Natural killer cell (primary cell): ENCODE measurements around the gene MACIR. TPM values are rescaled to one million over a fixed set of nuclear protein-coding genes. Genes with fewer than 3 reads are reported as not detected.

Source experiments
- ATAC-seq, 3 donors: fragments of 150-1000 bp in 2 of 3; fragments of 200-7000 bp in 1 of 3; cut with Tn5 transposase; 1 replicate in 1 of 3; 2 replicates in 2 of 3; pipeline ENCODE4 v1.10.0; 2021; ENCODE audit warnings: mild to moderate bottlenecking in 2 of 3, moderate library complexity in 2 of 3
- DNase-seq, 2 donors: peaks; one replicate each; pipeline versions ENCODE4 v3.0.0 to v3.0.0-alpha.2; 2013 to 2021; ENCODE audit warnings: mixed read lengths in 1 of 2
- H3K27ac ChIP-seq: one replicate; pipeline ENCODE4 v1.5.1; 2013; ENCODE audit warnings: mild to moderate bottlenecking, low read length
- H3K27me3 ChIP-seq: one replicate; pipeline ENCODE4 v1.6.1; 2013; ENCODE audit warnings: low read length; ENCODE audit not compliant: control insufficient read depth, insufficient read depth
- H3K36me3 ChIP-seq: one replicate; pipeline ENCODE4 v1.6.1; 2013; ENCODE audit warnings: low read length; ENCODE audit not compliant: control insufficient read depth, insufficient read depth
- H3K4me1 ChIP-seq: one replicate; pipeline ENCODE4 v1.6.1; 2013; ENCODE audit warnings: low read length; ENCODE audit not compliant: control insufficient read depth, insufficient read depth
- H3K4me3 ChIP-seq: one replicate; pipeline ENCODE4 v1.5.1; 2013; ENCODE audit warnings: low read length
- H3K9me3 ChIP-seq: one replicate; pipeline ENCODE4 v1.6.1; 2013; ENCODE audit warnings: low read length; ENCODE audit not compliant: control insufficient read depth, insufficient read depth
- H3K27ac Mint-ChIP-seq, 2 donors: one replicate each; pipeline ENCODE4 v1.8.0; 2022; ENCODE audit warnings: mild to moderate bottlenecking in 2 of 2, mixed read lengths in 2 of 2, moderate library complexity in 1 of 2
- H3K27me3 Mint-ChIP-seq, 2 donors: one replicate each; pipeline ENCODE4 v1.8.0; 2022; ENCODE audit warnings: low read depth in 2 of 2, mixed read lengths in 2 of 2
- H3K36me3 Mint-ChIP-seq: one replicate; pipeline ENCODE4 v1.8.0; 2022; ENCODE audit warnings: mixed read lengths
- H3K4me1 Mint-ChIP-seq, 2 donors: one replicate each; pipeline ENCODE4 v1.8.0; 2022; ENCODE audit warnings: mixed read lengths in 2 of 2
- H3K4me3 Mint-ChIP-seq: one replicate; pipeline ENCODE4 v1.8.0; 2022; ENCODE audit warnings: mild to moderate bottlenecking, moderate library complexity, mixed read lengths
- H3K9me3 Mint-ChIP-seq, 2 donors: one replicate each; pipeline ENCODE4 v1.8.0; 2022; ENCODE audit warnings: mixed read lengths in 2 of 2
- CTCF ChIP-seq: fragments of 200-600 bp; IDR thresholded peaks from one replicate; pipeline ENCODE4 v1.8.0; 2022; ENCODE audit warnings: antibody characterized with exemption
- WGBS: methylation state at CpG from one replicate; pipeline ENCODE4 v1.1.7; 2013; ENCODE audit warnings: missing lambda C conversion rate; ENCODE audit not compliant: insufficient coverage; 5-methylcytosine and 5-hydroxymethylcytosine counted together
- intact Hi-C: fragments of 100-400 bp; cut with micrococcal nuclease; formaldehyde crosslinking; loops from one replicate; pipeline ENCODE4 v1.14.2; 2022
- total RNA-seq, 4 donors: library from RNA; stranded (reverse); fragments of 120-200 nt in 1 of 4; gene quantifications; one replicate each; pipeline versions ENCODE4 v1.2.3 to v1.2.4, GENCODE V29; 2013 to 2022

MACIR gene
- total RNA-seq, 3 donors from 2014 or later (not counting 1 experiment from before 2014, with no cell fraction given), result 1.5 to 5.3 (median 2.7) TPM

- intact Hi-C loops, result no loop called here
- WGBS, result 59% methylated on average over 2 of the region's 3 CpGs
- no peaks in the 10 kb centered on the region for H3K27me3 ChIP-seq
- H3K4me3 ChIP-seq, result no peak overlapping the region
- H3K36me3 ChIP-seq, result no peaks in the 10 kb centered on the region
- DNase-seq (no peak), ATAC-seq (no peak)
- Mint-ChIP-seq H3K36me3 (no peaks in the 10 kb centered on the region), H3K4me1 (peaks cover 10 to 16% of the 10 kb centered on the region in 2 donors), H3K27me3 (peaks cover 5 to 7% of the 10 kb centered on the region in 2 donors), H3K27ac (no peak overlapping the region), H3K9me3 (no peaks in the 10 kb centered on the region), H3K4me3 (no peak overlapping the region)
- peaks cover 5% of the 10 kb centered on the region for H3K4me1 ChIP-seq
- H3K27ac ChIP-seq, result no peak overlapping the region
- no peaks in the 10 kb centered on the region for H3K9me3 ChIP-seq
- TF ChIP-seq CTCF, result no peak
Measured at GRCh38 chr5:103260951-103261350, 2.4 kb downstream of the MACIR start.

- Histone ChIP-seq H3K27ac (no peak overlapping the region), H3K4me1 (peaks cover 5% of the 10 kb centered on the region), H3K4me3 (no peak overlapping the region), H3K36me3 (no peaks in the 10 kb centered on the region), H3K27me3 (no peaks in the 10 kb centered on the region), H3K9me3 (no peaks in the 10 kb centered on the region)
- no peak overlapping the region for H3K4me3 Mint-ChIP-seq
- WGBS, result no CpG with 5 or more reads among the region's 1 CpG
- H3K9me3 Mint-ChIP-seq, result no peaks in the 10 kb centered on the region
- peaks cover 2 to 7% of the 10 kb centered on the region in 2 donors for H3K27me3 Mint-ChIP-seq
- H3K4me1 Mint-ChIP-seq, result peaks cover 10 to 21% of the 10 kb centered on the region in 2 donors
- H3K36me3 Mint-ChIP-seq, result no peaks in the 10 kb centered on the region
- intact Hi-C loops, result no loop called here
- ATAC-seq (no peak), DNase-seq (no peak)
- no peak for TF ChIP-seq CTCF
- H3K27ac Mint-ChIP-seq, result no peak overlapping the region
Measured at GRCh38 chr5:103262422-103262871, 3.9 kb downstream of the MACIR start.

GRCh38 chr5:103263054-103263453 lies 4.5 kb downstream of the MACIR start:
- no peak overlapping the region for H3K27ac Mint-ChIP-seq

More at GRCh38 chr5:103263054-103263453, 4.5 kb downstream of the MACIR start:
- Histone ChIP-seq H3K36me3 (no peaks in the 10 kb centered on the region), H3K4me1 (peaks cover 5% of the 10 kb centered on the region), H3K4me3 (no peak overlapping the region), H3K9me3 (no peaks in the 10 kb centered on the region), H3K27ac (no peak overlapping the region), H3K27me3 (no peaks in the 10 kb centered on the region)
- no peak for TF ChIP-seq CTCF
- intact Hi-C loops, result no loop called here
- no peak for ATAC-seq
- WGBS, result 100% methylated on average over 1 of the region's 2 CpGs
- no peak for DNase-seq
- Mint-ChIP-seq H3K4me1 (peaks cover 10 to 21% of the 10 kb centered on the region in 2 donors), H3K9me3 (no peaks in the 10 kb centered on the region), H3K27me3 (peaks cover 2 to 7% of the 10 kb centered on the region in 2 donors), H3K4me3 (no peak overlapping the region), H3K36me3 (no peaks in the 10 kb centered on the region)
